ENCODE results near the gene TNS3. TPM values are rescaled to one million over a fixed set of nuclear protein-coding genes. Genes with fewer than 3 reads are reported as not detected.

TNS3 gene
- total and polyA plus RNA-seq, 2 donors (not counting 1 experiment from before 2014, with no cell fraction given), result 11.4 to 77.5 TPM

- intact Hi-C loops (cut with micrococcal nuclease), result no loop called here
- H3K27me3 Mint-ChIP-seq, result no peaks in the 10 kb centered on the region
- no peak overlapping the region for H3K27ac ChIP-seq (ENCODE audit: low read length in 2 of 2)
- H3K9ac ChIP-seq (ENCODE audit: low read length), result no peak overlapping the region
- H3K27ac Mint-ChIP-seq, result no peak overlapping the region
- no peak for DNase-seq
- TF ChIP-seq CTCF (IDR thresholded peaks at IDR 0.05), result no peak
- no peak for TF ChIP-seq EZH2 (IDR thresholded peaks at IDR 0.05; ENCODE audit: borderline replicate concordance, insufficient read depth, low read depth, low read length, poor library complexity, severe bottlenecking)
- H3K4me1 Mint-ChIP-seq, result no peaks in the 10 kb centered on the region
- no peaks in the 10 kb centered on the region for H3K9me3 ChIP-seq (ENCODE audit: control extremely low read depth in 1 of 3, control insufficient read depth in 2 of 3, insufficient read depth in 1 of 3, low read length in 2 of 3)
- ATAC-seq (ENCODE audit: low read depth), result no peak
- POLR2A ChIA-PET, result no interaction called here
- H3K4me3 Mint-ChIP-seq, result no peak overlapping the region
- no peak overlapping the region for H3K4me2 ChIP-seq (replicated peaks; ENCODE audit: low read depth, low read length, poor library complexity, severe bottlenecking)
- no peaks in the 10 kb centered on the region for H4K20me1 ChIP-seq (ENCODE audit: control insufficient read depth, insufficient read depth, low read length, poor library complexity, severe bottlenecking)
- H3K9me3 Mint-ChIP-seq (ENCODE audit: insufficient read depth), result no peaks in the 10 kb centered on the region
- no peaks in the 10 kb centered on the region for H3K27me3 ChIP-seq (replicated peaks in 1 of 4; ENCODE audit: control extremely low read depth in 1 of 4, control insufficient read depth in 3 of 4, insufficient read depth in 4 of 4, low read length in 3 of 4)
- no peak overlapping the region for H2AFZ ChIP-seq (ENCODE audit: insufficient read depth, low read depth, low read length, poor library complexity, severe bottlenecking)
- H3K79me2 ChIP-seq (ENCODE audit: control insufficient read depth, insufficient read depth, low read length), result no peaks in the 10 kb centered on the region
- peaks cover 0 to 9% of the 10 kb centered on the region in 2 experiments for H3K36me3 ChIP-seq (replicated peaks in 1 of 2; ENCODE audit: control extremely low read depth in 1 of 2, control insufficient read depth in 1 of 2, extremely low read depth in 1 of 2, insufficient read depth in 2 of 2, low read length in 1 of 2)
- CTCF ChIA-PET, result no interaction called here
- no peak overlapping the region for H3K4me3 ChIP-seq (ENCODE audit: control extremely low read depth in 1 of 5, extremely low read depth in 1 of 5, insufficient read depth in 1 of 5, low read depth in 2 of 5, low read length in 4 of 5)
- WGBS (ENCODE audit: insufficient coverage), result 100% methylated on average over 2 of the region's 2 CpGs
- no peaks in the 10 kb centered on the region for H3K4me1 ChIP-seq (ENCODE audit: control insufficient read depth in 2 of 2, insufficient read depth in 2 of 2, low read length in 2 of 2)
These were observed 248.0 kb downstream of the TNS3 start for GRCh38 chr7:47333959-47334358.

DNA sequence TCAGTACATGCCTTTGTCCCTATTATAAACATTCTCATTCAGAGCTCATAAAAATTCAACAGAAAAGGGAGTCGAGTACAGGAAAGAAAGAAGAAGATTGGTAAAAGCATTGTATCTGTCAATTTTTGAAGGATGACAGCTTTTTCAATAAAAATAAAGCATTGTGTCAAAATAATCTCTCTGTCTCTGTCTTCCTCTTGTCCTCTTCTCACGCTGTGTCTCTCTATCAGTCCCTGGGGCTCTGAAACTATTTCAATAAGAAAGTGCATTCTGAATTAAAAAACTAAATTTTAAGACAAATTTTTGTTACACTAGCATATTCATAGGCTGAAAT is 248.4 kb downstream of the TNS3 start:
- Mint-ChIP-seq H3K4me3 (no peak overlapping the region), H3K27ac (no peak overlapping the region), H3K9me3 (ENCODE audit: insufficient read depth) (no peaks in the 10 kb centered on the region), H3K4me1 (no peaks in the 10 kb centered on the region), H3K27me3 (no peaks in the 10 kb centered on the region)
- H3K27me3 ChIP-seq (replicated peaks in 1 of 4; ENCODE audit: control extremely low read depth in 1 of 4, control insufficient read depth in 3 of 4, insufficient read depth in 4 of 4, low read length in 3 of 4), result no peaks in the 10 kb centered on the region
- no peak overlapping the region for H3K9ac ChIP-seq (ENCODE audit: low read length)
- no peak overlapping the region for H3K4me2 ChIP-seq (replicated peaks; ENCODE audit: low read depth, low read length, poor library complexity, severe bottlenecking)
- H2AFZ ChIP-seq (ENCODE audit: insufficient read depth, low read depth, low read length, poor library complexity, severe bottlenecking), result no peak overlapping the region
- H3K4me3 ChIP-seq (ENCODE audit: control extremely low read depth in 1 of 5, extremely low read depth in 1 of 5, insufficient read depth in 1 of 5, low read depth in 2 of 5, low read length in 4 of 5), result no peak overlapping the region
- POLR2A ChIA-PET, result no interaction called here
- H3K79me2 ChIP-seq (ENCODE audit: control insufficient read depth, insufficient read depth, low read length), result no peaks in the 10 kb centered on the region
- no peaks in the 10 kb centered on the region for H3K9me3 ChIP-seq (ENCODE audit: control extremely low read depth in 1 of 3, control insufficient read depth in 2 of 3, insufficient read depth in 1 of 3, low read length in 2 of 3)
- no peaks in the 10 kb centered on the region for H4K20me1 ChIP-seq (ENCODE audit: control insufficient read depth, insufficient read depth, low read length, poor library complexity, severe bottlenecking)
- intact Hi-C loops (cut with micrococcal nuclease), result no loop called here
- CTCF ChIA-PET, result no interaction called here
- DNase-seq (no peak), ATAC-seq (ENCODE audit: low read depth) (no peak)
- peaks cover 0 to 9% of the 10 kb centered on the region in 2 experiments for H3K36me3 ChIP-seq (replicated peaks in 1 of 2; ENCODE audit: control extremely low read depth in 1 of 2, control insufficient read depth in 1 of 2, extremely low read depth in 1 of 2, insufficient read depth in 2 of 2, low read length in 1 of 2)
- no peak overlapping the region for H3K27ac ChIP-seq (ENCODE audit: low read length in 2 of 2)
- no CpG with 5 or more reads among the region's 2 CpGs for WGBS (ENCODE audit: insufficient coverage)
- no peaks in the 10 kb centered on the region for H3K4me1 ChIP-seq (ENCODE audit: control insufficient read depth in 2 of 2, insufficient read depth in 2 of 2, low read length in 2 of 2)
- no peak for TF ChIP-seq CTCF (IDR thresholded peaks at IDR 0.05)
- TF ChIP-seq EZH2 (IDR thresholded peaks at IDR 0.05; ENCODE audit: borderline replicate concordance, insufficient read depth, low read depth, low read length, poor library complexity, severe bottlenecking), result no peak

Measured in B cell (primary cell).